Measurements from ENCODE around the gene SH2D6. TPM values are rescaled to one million over a fixed set of nuclear protein-coding genes. Genes with fewer than 3 reads are reported as not detected.
A peak's percentile ranks its signal among the peaks of the same experiment; 100 is the strongest.
"Not testable (repeated sequence)": the region's sequence is repeated elsewhere in the genome, so short reads cannot be mapped to it uniquely, and the experiment has no call there.

Gene SH2D6
- total RNA-seq, 5 donors from 2014 or later (not counting 1 experiment from before 2014, with no cell fraction given), result 0.49 to 1.1 (median 0.60) TPM; not detected in 1

GRCh38 chr2:85439569-85439968 is 21.1 kb downstream of the SH2D6 start:
- H3K36me3 Mint-ChIP-seq; H3K27me3 Mint-ChIP-seq; H3K9me3 ChIP-seq; H3K36me3 ChIP-seq (ENCODE audit: control insufficient read depth in 2 of 2, extremely low read depth in 1 of 2, insufficient read depth in 1 of 2, low read length in 1 of 2); H3K9me3 Mint-ChIP-seq; DNase-seq; ATAC-seq (replicated peaks in 1 of 4); H3K27ac ChIP-seq (ENCODE audit: low read length); H3K27me3 ChIP-seq (replicated peaks in 1 of 2; ENCODE audit: control insufficient read depth in 2 of 2, extremely low read depth in 1 of 2, insufficient read depth in 2 of 2, low read length in 1 of 2); H3K4me3 ChIP-seq (ENCODE audit: control insufficient read depth in 1 of 2, extremely low read depth in 1 of 2, low read length in 1 of 2): not testable (repeated sequence)
- peak overlapping the region; percentile 31 to 91 for H3K27ac Mint-ChIP-seq
- WGBS (ENCODE audit: insufficient coverage), result 70% methylated on average over 5 of the region's 9 CpGs
- H3K4me1 ChIP-seq (ENCODE audit: control insufficient read depth in 1 of 2, extremely low read depth in 1 of 2, insufficient read depth in 2 of 2, low read length in 2 of 2), result peaks cover 5 to 35% of the 10 kb centered on the region in 2 experiments
- ChIA-PET POLR2A (interaction anchor here in 1 of 2 donors (0.6 kb wide), 1 partner anchor 288 kb away, joined by 3 read pairs; no protein-coding TSS in a partner anchor), CTCF (interaction anchor here in 1 of 2 donors (0.6 to 2.5 kb wide), 2 partner anchors 21 to 112 kb away, joined by 3 to 12 read pairs; no protein-coding TSS in a partner anchor)
- H3K4me3 Mint-ChIP-seq, result peak overlapping the region in 1 of 3 donors; percentile 83
- peaks cover 24 to 27% (median 26%) of the 10 kb centered on the region in 3 donors for H3K4me1 Mint-ChIP-seq

- Mint-ChIP-seq H3K9me3 (no peaks in the 10 kb centered on the region), H3K27me3 (no peaks in the 10 kb centered on the region), H3K36me3 (no peaks in the 10 kb centered on the region), H3K4me1 (peaks cover 24 to 27% (median 26%) of the 10 kb centered on the region in 3 donors), H3K4me3 (peak overlapping the region; percentile 24 to 42 (median 34)), H3K27ac (peak overlapping the region in 1 of 2 donors; percentile 91)
- ChIA-PET POLR2A (interaction anchor here in 1 of 2 donors (0.6 kb wide), 1 partner anchor 287 kb away, joined by 3 read pairs; no protein-coding TSS in a partner anchor), CTCF (interaction anchor here in 1 of 2 donors (0.6 kb wide), 1 partner anchor 20 kb away, joined by 3 read pairs; no protein-coding TSS in a partner anchor)
- no peaks in the 10 kb centered on the region for H3K9me3 ChIP-seq
- peak in 1 of 35 experiments; percentile 19 for DNase-seq
- H3K36me3 ChIP-seq (ENCODE audit: control insufficient read depth in 2 of 2, extremely low read depth in 1 of 2, insufficient read depth in 1 of 2, low read length in 1 of 2), result no peaks in the 10 kb centered on the region
- peaks cover 5 to 35% of the 10 kb centered on the region in 2 experiments for H3K4me1 ChIP-seq (ENCODE audit: control insufficient read depth in 1 of 2, extremely low read depth in 1 of 2, insufficient read depth in 2 of 2, low read length in 2 of 2)
- no peak overlapping the region for H3K4me3 ChIP-seq (ENCODE audit: control insufficient read depth in 1 of 2, extremely low read depth in 1 of 2, low read length in 1 of 2)
- ATAC-seq (replicated peaks in 1 of 4), result no peak
- H3K27me3 ChIP-seq (replicated peaks in 1 of 2; ENCODE audit: control insufficient read depth in 2 of 2, extremely low read depth in 1 of 2, insufficient read depth in 2 of 2, low read length in 1 of 2), result no peaks in the 10 kb centered on the region
- no peak overlapping the region for H3K27ac ChIP-seq (ENCODE audit: low read length)
- 15% methylated on average over 5 of the region's 7 CpGs for WGBS (ENCODE audit: insufficient coverage)
Observed at GRCh38 chr2:85439986-85440385, 21.5 kb downstream of the SH2D6 start.

GRCh38 chr2:85440729-85441128 is 22.2 kb downstream of the SH2D6 start:
- ChIA-PET CTCF (no interaction called here), POLR2A (interaction anchor here in 1 of 2 donors (0.7 to 0.9 kb wide), 2 partner anchors 11 to 31 kb away, joined by 3 to 17 read pairs; no protein-coding TSS in a partner anchor)
- Mint-ChIP-seq H3K27me3 (no peaks in the 10 kb centered on the region), H3K9me3 (no peaks in the 10 kb centered on the region), H3K4me1 (peaks cover 24 to 27% (median 26%) of the 10 kb centered on the region in 3 donors), H3K36me3 (no peaks in the 10 kb centered on the region), H3K27ac (no peak overlapping the region), H3K4me3 (no peak overlapping the region)
- Histone ChIP-seq H3K27ac (ENCODE audit: low read length) (no peak overlapping the region), H3K9me3 (no peaks in the 10 kb centered on the region), H3K4me3 (ENCODE audit: control insufficient read depth in 1 of 2, extremely low read depth in 1 of 2, low read length in 1 of 2) (no peak overlapping the region), H3K36me3 (ENCODE audit: control insufficient read depth in 2 of 2, extremely low read depth in 1 of 2, insufficient read depth in 1 of 2, low read length in 1 of 2) (no peaks in the 10 kb centered on the region), H3K27me3 (replicated peaks in 1 of 2; ENCODE audit: control insufficient read depth in 2 of 2, extremely low read depth in 1 of 2, insufficient read depth in 2 of 2, low read length in 1 of 2) (no peaks in the 10 kb centered on the region), H3K4me1 (ENCODE audit: control insufficient read depth in 1 of 2, extremely low read depth in 1 of 2, insufficient read depth in 2 of 2, low read length in 2 of 2) (peaks cover 5 to 35% of the 10 kb centered on the region in 2 experiments)
- ATAC-seq (replicated peaks in 1 of 4) (no peak), DNase-seq (no peak)
- 83% methylated on average over 2 of the region's 5 CpGs for WGBS (ENCODE audit: insufficient coverage)

GRCh38 chr2:85441864-85442263 is 23.4 kb downstream of the SH2D6 start:
- no peaks in the 10 kb centered on the region for H3K36me3 Mint-ChIP-seq
- ChIA-PET CTCF (interaction anchor here in 1 of 2 donors (0.7 kb wide), 1 partner anchor 449 kb away, joined by 3 read pairs; no protein-coding TSS in a partner anchor), POLR2A (no interaction called here)
- H3K27ac Mint-ChIP-seq, result no peak overlapping the region
- H3K4me1 Mint-ChIP-seq, result peaks cover 18 to 26% (median 24%) of the 10 kb centered on the region in 3 donors
- Histone ChIP-seq H3K27ac (ENCODE audit: low read length) (no peak overlapping the region), H3K4me1 (ENCODE audit: control insufficient read depth in 1 of 2, extremely low read depth in 1 of 2, insufficient read depth in 2 of 2, low read length in 2 of 2) (peaks cover 5 to 30% of the 10 kb centered on the region in 2 experiments), H3K36me3 (ENCODE audit: control insufficient read depth in 2 of 2, extremely low read depth in 1 of 2, insufficient read depth in 1 of 2, low read length in 1 of 2) (no peaks in the 10 kb centered on the region), H3K4me3 (ENCODE audit: control insufficient read depth in 1 of 2, extremely low read depth in 1 of 2, low read length in 1 of 2) (no peak overlapping the region), H3K9me3 (no peaks in the 10 kb centered on the region), H3K27me3 (replicated peaks in 1 of 2; ENCODE audit: control insufficient read depth in 2 of 2, extremely low read depth in 1 of 2, insufficient read depth in 2 of 2, low read length in 1 of 2) (no peaks in the 10 kb centered on the region)
- DNase-seq (no peak), ATAC-seq (replicated peaks in 1 of 4) (no peak)
- H3K4me3 Mint-ChIP-seq, result no peak overlapping the region
- H3K9me3 Mint-ChIP-seq, result no peaks in the 10 kb centered on the region
- WGBS (ENCODE audit: insufficient coverage), result 100% methylated on average over 1 of the region's 4 CpGs
- H3K27me3 Mint-ChIP-seq, result no peaks in the 10 kb centered on the region

GRCh38 chr2:85444629-85445172 is 26.2 kb downstream of the SH2D6 start:
- Histone ChIP-seq H3K36me3 (ENCODE audit: control insufficient read depth in 2 of 2, extremely low read depth in 1 of 2, insufficient read depth in 1 of 2, low read length in 1 of 2) (no peaks in the 10 kb centered on the region), H3K4me1 (ENCODE audit: control insufficient read depth in 1 of 2, extremely low read depth in 1 of 2, insufficient read depth in 2 of 2, low read length in 2 of 2) (peaks cover 0 to 6% of the 10 kb centered on the region in 2 experiments), H3K27me3 (replicated peaks in 1 of 2; ENCODE audit: control insufficient read depth in 2 of 2, extremely low read depth in 1 of 2, insufficient read depth in 2 of 2, low read length in 1 of 2) (no peaks in the 10 kb centered on the region), H3K27ac (ENCODE audit: low read length) (no peak overlapping the region), H3K9me3 (no peaks in the 10 kb centered on the region), H3K4me3 (ENCODE audit: control insufficient read depth in 1 of 2, extremely low read depth in 1 of 2, low read length in 1 of 2) (no peak overlapping the region)
- 88% methylated on average over 4 of the region's 6 CpGs for WGBS (ENCODE audit: insufficient coverage)
- ATAC-seq (replicated peaks in 1 of 4) (no peak), DNase-seq (no peak)
- Mint-ChIP-seq H3K27ac (no peak overlapping the region), H3K4me3 (no peak overlapping the region), H3K36me3 (no peaks in the 10 kb centered on the region), H3K27me3 (no peaks in the 10 kb centered on the region), H3K4me1 (peaks cover 5 to 6% (median 5%) of the 10 kb centered on the region in 3 donors), H3K9me3 (no peaks in the 10 kb centered on the region)
- POLR2A ChIA-PET, result no interaction called here
- CTCF ChIA-PET, result interaction anchor here in 1 of 2 donors (0.9 kb wide), 1 partner anchor 62 kb away, joined by 3 read pairs; no protein-coding TSS in a partner anchor

GRCh38 chr2:85445316-85446295 is 27.1 kb downstream of the SH2D6 start:
- Mint-ChIP-seq H3K4me3 (no peak overlapping the region), H3K9me3 (no peaks in the 10 kb centered on the region), H3K27me3 (no peaks in the 10 kb centered on the region), H3K4me1 (peaks cover 0 to 2% (median 0%) of the 10 kb centered on the region in 3 donors), H3K27ac (no peak overlapping the region), H3K36me3 (no peaks in the 10 kb centered on the region)
- Histone ChIP-seq H3K27ac (ENCODE audit: low read length) (no peak overlapping the region), H3K4me1 (ENCODE audit: control insufficient read depth in 1 of 2, extremely low read depth in 1 of 2, insufficient read depth in 2 of 2, low read length in 2 of 2) (no peaks in the 10 kb centered on the region), H3K27me3 (replicated peaks in 1 of 2; ENCODE audit: control insufficient read depth in 2 of 2, extremely low read depth in 1 of 2, insufficient read depth in 2 of 2, low read length in 1 of 2) (no peaks in the 10 kb centered on the region), H3K36me3 (ENCODE audit: control insufficient read depth in 2 of 2, extremely low read depth in 1 of 2, insufficient read depth in 1 of 2, low read length in 1 of 2) (no peaks in the 10 kb centered on the region), H3K4me3 (ENCODE audit: control insufficient read depth in 1 of 2, extremely low read depth in 1 of 2, low read length in 1 of 2) (no peak overlapping the region), H3K9me3 (no peaks in the 10 kb centered on the region)
- ATAC-seq (replicated peaks in 1 of 4) (no peak), DNase-seq (no peak)
- 90% methylated on average over 2 of the region's 5 CpGs for WGBS (ENCODE audit: insufficient coverage)
- ChIA-PET CTCF (interaction anchor here in 1 of 2 donors (0.9 kb wide), 1 partner anchor 61 kb away, joined by 3 read pairs; no protein-coding TSS in a partner anchor), POLR2A (no interaction called here)

All from T-cell (primary cell).